ENCODE measurements around the gene AP2B1.

Gene AP2B1

DNA sequence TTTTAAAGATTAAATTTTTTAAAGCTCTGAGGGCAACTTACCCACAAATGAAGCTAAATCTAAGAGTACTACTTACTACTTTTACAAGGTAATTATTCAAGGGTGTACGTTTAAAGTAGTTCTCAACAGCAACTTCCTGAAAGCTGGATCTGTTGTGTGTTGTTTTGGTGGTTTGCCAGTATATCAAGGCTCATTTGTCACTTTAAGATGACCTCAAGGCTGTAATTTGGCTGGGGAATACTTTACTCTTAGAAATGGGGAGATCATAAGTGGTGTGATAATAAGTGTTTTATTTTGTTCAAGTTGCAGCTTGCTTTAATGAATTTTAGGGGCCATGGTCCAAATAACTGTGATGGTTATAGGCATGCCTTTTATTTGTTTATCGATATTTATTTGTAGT is 30.4 kb downstream of the AP2B1 start:
- FAIRE-seq (no peak), DNase-seq (ENCODE audit: extremely low spot score, insufficient read length, low read depth) (no peak)

DNA sequence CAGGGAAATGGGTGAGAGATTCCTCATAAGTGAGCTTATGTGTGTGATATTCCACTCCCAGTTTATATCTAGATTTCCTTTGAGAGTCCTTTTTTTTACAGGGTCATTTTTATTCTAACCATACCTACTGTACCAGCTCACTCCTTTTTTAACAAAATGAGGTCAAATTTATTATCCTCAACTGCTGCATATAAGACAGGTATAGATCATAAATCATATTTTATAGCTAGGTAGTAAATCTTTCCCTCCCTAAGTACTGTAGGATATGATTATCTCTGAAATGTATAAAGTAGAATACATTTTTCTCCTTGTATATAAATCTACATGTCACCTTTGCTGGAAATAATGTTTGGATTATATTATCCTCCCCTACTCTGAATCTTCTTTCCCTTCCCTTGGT is 31.5 kb downstream of the AP2B1 start:
- no peak for DNase-seq (ENCODE audit: extremely low spot score, insufficient read length, low read depth)
- no peak for FAIRE-seq

DNA sequence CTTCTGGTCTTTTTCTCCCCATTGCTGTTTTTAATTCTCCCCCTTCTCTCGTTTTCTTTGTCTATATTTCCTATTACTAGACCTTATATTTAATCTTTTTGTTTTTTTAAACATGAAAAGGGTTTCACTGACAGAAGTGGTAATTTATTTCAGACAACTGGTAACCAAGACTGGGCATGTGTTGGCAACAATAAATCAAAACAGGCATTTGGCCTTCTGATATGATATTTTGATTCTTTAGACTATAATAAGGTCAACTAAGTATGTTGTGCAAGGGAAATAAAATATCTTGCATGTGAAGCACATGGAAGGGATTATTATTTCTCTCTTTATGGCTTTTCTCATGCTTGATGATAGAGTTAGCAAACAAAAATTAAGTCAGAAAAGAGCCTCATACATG is 34.6 kb downstream of the AP2B1 start:
- no peak for FAIRE-seq

DNA sequence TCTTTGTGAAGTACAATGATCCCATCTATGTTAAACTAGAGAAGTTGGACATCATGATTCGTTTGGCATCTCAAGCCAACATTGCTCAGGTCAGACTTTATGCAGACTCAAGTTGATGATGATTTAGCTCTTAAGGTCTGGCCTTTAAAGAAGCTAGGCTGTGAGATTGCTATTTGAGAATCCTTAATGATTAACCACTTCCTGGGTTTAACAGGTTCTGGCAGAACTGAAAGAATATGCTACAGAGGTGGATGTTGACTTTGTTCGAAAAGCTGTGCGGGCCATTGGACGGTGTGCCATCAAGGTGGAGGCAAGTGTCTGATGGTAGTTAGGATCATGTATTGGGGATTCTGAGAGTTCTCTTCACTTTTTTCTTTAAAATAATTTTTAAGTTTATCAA is 40.3 kb downstream of the AP2B1 start:
- DNase-seq (ENCODE audit: extremely low spot score, insufficient read length, low read depth) (no peak), FAIRE-seq (no peak)

More for the DNA sequence above, 34.6 kb downstream of the AP2B1 start:
- DNase-seq (ENCODE audit: extremely low spot score, insufficient read length, low read depth): no peak

DNA sequence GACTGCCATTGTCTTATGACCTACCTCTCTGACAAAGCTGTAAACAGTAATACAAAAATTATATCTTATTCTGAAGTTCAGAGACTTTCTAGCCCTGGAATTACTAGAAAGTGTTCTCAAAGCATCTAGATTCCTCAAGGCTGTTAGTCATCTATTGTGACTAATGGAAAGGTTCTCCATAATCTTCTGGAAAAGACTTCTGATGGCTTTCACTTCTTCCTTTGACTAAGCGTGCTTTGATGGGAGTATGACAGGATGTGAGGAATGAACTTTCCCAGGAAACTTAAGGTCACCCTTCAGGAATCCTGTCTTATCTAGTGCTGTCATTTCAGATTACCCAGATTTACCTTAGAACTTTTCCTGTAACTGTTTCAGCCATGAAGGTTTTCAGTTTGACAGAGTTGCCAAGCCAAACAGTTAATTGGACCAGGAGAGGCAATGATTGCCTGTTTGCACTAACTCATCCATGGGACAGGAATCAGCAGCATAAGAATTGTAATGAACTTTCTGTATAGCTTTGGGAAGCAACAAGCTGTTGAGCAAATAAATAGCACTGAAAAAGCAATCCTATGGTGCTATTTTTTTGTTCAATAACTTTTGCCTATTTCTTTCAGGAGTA is 43.5 kb downstream of the AP2B1 start:
- DNase-seq (ENCODE audit: extremely low spot score, insufficient read length, low read depth) (no peak), FAIRE-seq (no peak)

DNA sequence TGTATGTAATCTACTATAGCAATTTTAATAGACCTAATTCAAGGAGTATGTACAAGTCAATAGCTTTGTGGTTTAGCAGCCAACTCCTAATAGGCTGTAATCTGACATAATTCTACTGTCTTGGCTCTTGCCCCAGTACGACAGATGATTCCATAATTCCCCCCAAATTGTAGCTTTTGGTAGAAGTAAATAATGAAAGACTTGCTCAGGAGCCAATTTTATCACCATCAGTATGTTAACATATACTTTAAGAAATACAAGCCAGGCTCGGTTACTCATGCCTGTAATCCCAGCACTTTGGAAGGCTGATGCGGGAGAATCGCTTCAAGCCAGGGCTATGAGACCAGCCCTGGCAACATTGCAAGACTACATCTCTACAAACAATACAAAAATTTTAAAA is 53.9 kb downstream of the AP2B1 start:
- DNase-seq (ENCODE audit: extremely low spot score, insufficient read length, low read depth) (no peak), FAIRE-seq (no peak)

DNA sequence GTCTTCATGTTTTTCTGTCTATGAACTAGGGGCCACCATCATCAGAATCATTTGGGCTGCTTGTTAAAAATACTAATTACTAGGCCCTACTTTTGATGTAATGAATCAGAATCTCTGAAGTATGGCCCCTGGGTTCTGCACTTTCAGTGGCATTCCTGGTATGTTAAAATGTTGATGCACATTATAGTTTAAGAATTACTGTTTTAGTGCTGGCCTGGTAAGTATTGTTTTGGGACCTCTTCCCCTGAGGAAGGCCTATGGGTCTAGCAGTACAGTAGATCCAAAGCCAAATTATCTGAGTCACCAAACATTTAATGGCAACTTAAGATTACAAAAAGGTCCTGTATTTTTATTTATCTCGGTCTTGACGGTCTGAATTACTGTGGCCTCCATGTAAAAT is 58.8 kb downstream of the AP2B1 start:
- no peak for DNase-seq (ENCODE audit: extremely low spot score, insufficient read length, low read depth)
- no peak for FAIRE-seq

DNA sequence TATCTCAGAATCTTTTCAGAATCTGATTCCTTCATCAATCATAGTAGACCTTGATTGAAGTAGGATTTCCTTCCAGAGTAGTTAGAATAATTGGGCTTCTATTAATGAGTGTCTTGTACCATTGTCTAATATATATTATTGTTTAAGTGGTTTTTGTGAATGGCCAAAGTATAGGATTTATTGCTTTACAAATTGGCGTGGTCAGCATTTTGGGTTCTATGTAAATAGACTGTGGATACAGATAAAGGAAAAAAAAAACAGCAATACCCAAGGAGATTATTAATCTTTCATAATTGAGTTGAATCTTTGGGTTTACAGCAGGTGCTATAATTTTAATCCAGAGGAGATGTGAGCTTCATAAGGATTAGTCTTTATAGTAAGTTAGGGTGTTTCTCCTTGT is 64.3 kb downstream of the AP2B1 start:
- DNase-seq (ENCODE audit: extremely low spot score, insufficient read length, low read depth): no peak
- FAIRE-seq: no peak

DNA sequence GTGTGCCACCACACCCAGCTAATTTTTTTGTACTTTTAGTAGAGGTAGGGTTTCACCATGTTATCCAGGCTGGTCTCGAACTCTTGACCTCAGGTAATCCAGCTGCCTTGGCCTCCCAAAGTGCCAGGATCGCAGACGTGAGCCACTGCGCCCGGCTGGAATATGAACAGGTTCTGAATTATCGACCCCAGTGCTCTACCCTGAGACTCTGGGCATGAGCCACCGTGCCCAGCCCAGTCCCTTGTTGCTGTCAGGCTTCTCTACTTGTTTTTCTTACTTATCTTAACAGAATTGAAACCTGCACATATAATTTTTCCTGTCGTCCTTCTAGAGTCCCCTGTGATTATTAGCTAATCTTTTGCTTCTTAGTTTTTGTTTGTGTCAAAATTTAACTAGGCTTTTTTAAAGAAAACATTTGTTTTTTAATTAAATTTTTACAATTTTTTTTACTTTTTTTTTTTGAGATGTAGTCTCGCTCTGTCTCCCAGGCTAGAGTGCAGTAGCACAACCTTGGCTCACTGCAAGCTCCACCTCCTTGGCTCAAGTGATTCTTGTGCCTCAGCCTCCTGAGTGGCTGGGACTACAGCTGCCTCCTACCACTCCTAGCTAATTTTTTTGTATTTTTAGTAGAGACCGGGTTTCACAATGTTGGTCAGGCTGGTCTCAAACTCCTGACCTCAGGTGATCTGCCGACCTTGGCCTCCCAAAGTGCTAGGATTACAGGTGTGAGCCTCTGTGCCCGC is 66.7 kb downstream of the AP2B1 start:
- no peak for DNase-seq (ENCODE audit: extremely low spot score, insufficient read length, low read depth)
- no peak for FAIRE-seq

DNA sequence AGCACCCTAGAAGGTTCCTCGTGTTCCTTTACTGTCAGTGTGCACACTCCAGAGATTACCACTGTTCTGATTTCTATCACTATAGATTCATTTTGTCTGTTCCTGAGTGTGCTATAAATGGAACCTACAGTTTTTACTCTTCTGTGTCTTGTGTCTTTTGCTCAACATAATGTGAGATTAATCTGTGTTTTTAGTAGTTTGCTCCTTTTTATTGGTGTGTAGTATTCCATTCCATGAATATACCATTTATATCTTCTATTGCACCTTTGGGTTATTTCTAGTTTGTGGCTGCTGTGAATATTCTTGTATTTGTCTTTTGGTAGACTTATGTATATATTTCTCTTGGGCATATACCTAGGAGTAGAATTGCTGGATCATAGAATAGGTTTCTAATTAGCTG is 68.2 kb downstream of the AP2B1 start:
- DNase-seq (ENCODE audit: extremely low spot score, insufficient read length, low read depth) (no peak), FAIRE-seq (no peak)

DNA sequence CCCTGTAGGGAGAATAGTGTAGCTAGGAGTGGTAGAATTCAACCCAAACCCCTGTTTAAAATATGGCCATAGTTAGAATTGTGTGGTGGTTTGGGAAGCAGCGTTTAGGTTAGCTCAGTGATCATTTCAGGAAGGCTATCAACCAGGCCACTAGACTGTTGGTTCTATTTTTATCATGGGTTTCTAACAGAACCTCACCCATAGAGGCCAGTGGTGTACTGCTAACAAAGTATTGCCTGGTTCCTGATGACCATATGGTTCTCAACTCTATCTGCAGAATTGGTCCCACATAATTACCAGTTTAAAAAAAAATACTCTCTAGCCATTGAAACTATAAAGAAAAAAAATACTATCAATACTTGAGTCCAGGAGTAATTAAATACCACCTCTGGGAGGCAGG is 73.8 kb downstream of the AP2B1 start:
- FAIRE-seq: no peak
- DNase-seq (ENCODE audit: extremely low spot score, insufficient read length, low read depth): no peak

DNA sequence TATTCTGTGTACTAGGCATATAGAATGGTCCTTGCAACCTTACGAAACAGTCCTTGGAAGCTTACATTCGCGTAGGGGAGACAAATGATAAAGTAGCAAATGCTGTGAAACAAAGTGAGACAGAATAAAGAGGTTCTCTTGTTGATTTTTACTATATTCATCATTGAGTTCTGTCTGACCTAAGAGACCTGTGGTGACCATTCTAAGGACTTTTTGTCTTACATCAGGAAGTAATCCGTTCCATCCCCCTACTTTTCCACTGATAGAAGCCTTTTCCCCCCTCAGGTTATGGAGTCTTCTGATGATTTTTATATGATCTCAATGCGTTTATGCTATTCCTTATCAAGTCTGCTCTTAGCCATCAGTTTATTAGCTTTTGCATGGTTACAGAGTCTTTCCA is 77.6 kb downstream of the AP2B1 start:
- DNase-seq (ENCODE audit: extremely low spot score, insufficient read length, low read depth) (no peak), FAIRE-seq (no peak)

DNA sequence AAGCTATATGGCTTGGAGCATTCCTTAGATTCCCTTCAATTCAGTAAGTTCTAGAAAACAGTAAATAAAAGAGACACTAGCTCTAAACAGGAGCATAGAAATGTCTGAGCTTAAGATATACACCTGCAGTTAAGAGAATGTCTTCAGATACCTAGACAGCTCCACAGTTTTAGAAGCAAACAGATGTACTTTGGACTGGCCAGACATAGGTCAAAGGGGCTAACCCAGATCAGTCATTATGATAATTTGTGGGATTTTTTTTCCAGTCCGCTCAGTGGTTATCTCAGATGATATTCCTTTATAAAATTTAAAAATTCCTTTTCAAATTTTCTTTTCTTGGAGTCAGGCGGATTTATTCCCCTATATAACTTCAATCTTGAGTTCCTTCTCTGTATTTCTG is 78.5 kb downstream of the AP2B1 start:
- DNase-seq (ENCODE audit: extremely low spot score, insufficient read length, low read depth): no peak
- FAIRE-seq: no peak

DNA sequence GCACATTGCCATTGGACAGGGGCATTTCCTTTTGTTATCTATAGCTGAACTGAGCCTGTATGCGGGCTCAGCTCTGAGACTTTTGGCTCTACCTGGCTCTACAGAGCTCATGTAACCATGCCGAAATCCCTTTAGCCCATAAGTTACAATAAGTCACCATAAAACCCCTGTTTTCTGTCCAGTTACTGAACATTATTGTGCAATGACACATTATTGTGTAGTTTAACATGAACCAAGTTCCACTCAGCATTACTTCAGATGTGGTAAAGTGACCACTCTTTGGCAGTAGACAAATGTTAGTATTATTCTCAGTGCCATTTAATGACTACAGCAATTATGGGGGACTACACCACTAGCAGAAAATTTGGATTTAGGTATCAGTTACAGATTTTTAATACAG is 78.9 kb downstream of the AP2B1 start:
- FAIRE-seq (no peak), DNase-seq (ENCODE audit: extremely low spot score, insufficient read length, low read depth) (no peak)

DNA sequence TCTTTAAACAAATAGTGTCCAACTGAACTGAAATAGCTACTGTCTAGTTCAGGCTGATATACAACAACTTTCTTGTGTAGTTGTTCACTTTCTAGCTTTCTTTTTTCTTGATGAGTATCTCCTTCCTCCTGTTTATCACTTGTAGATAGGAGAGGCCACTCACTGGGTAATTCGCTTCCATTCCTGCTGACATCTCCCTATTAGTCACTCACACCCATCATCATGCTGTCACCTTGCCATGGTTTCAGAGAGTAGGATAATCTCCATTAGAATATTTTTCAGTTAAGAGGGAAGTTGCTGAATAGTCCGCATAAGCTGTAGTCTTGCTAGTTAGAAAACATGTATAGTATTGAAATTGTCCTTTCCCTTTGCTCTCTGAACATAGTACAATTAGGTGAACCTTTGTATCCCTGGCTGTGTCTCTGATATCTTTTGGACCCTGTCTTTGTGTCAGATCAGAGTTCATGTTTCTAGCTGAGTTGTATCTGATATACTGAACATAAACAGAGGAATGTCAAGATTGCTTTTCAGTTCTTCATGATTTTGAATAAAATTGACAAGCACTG is 79.9 kb downstream of the AP2B1 start:
- no peak for FAIRE-seq
- no peak for DNase-seq (ENCODE audit: extremely low spot score, insufficient read length, low read depth)

DNA sequence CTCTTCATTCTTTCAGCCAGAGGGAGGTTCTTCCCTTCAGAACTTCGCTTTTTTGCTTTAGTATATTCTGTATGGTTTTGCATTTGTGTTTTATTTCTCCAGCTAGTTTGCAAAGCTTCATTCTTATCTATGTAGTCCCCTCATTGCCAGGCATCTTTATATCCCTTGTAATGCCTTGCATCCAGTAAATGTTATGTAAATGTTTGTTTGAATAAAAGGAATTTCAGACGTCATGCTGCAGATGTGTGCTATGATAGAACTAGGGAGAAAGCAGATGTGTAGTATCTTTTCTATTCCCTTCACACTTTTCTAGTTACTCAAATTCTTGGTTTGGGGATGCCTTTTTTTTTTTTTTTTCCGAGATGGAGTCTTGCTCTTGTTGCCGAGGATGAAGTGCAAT is 81.7 kb downstream of the AP2B1 start:
- FAIRE-seq (no peak), DNase-seq (ENCODE audit: extremely low spot score, insufficient read length, low read depth) (no peak)

DNA sequence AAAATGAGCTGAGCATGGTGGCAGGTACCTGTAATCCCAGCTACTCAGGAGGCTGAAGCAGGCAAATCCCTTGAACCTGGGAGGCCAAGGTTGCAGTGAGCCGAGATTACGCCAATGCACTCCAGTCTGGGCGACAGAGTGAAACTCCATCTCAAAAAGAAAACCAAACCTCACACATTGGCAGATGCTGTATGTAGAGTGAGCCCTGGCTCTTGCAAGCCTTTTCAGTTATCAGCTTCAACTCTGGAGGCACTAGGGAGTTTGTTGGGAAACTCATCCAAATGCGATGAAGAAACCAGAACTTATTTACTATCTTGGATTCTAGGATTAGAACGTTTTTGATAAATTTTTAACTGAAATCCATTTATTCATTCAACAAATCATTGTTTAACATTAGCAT is 87.4 kb downstream of the AP2B1 start:
- no peak for FAIRE-seq
- no peak for DNase-seq (ENCODE audit: extremely low spot score, insufficient read length, low read depth)

DNA sequence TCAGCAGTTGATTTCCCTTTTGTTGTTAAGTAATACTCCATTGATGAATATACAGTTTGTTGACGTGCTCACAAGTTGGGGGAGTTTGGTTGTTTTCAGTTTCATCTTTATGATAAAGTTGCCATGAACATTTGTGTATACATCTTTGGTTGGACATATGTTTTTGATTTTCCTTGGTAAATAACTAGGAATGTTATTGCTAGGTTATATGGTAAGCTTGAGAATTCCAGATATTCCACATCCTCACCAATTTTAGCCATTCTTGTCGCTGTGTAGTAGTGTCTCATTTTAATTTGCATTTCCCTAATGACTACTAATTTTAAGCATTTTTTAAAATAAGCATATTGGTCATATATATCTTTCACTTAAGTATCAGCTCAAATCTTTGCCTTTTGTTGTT is 89.3 kb downstream of the AP2B1 start:
- no peak for DNase-seq (ENCODE audit: extremely low spot score, insufficient read length, low read depth)
- no peak for FAIRE-seq

DNA sequence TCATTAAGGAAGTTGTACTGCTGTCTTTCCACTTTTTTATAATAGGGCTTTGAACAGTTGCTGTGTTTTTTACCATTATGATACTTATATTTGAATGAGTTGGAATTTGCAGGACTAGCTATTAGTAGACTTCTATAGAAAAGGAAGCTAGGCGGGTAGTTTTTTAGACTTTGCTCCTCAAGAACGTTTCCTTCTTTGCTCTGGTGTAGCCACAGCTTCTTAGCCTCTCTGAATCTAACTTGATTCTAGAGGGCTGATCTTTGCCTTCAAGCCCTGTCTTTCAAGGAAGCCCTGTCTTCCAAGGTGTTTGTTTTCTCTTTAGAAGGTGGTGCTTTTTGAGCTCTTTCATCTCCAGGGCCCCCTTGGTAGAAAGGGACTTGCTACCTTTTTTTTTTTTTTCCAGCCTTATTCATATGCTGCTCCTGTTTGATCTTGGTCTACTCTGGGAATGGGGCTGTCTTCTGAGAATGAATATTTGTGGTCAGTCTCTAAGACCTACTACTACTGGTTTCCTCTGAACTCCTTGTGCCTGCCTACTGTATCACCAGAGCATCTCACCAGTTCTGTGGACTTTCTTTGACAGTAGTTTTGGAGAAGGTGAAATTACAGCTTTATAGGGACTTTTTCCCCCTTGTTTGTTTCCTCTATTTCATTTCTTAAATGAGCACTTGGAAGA is 92.0 kb downstream of the AP2B1 start:
- FAIRE-seq (no peak), DNase-seq (ENCODE audit: extremely low spot score, insufficient read length, low read depth) (no peak)

DNA sequence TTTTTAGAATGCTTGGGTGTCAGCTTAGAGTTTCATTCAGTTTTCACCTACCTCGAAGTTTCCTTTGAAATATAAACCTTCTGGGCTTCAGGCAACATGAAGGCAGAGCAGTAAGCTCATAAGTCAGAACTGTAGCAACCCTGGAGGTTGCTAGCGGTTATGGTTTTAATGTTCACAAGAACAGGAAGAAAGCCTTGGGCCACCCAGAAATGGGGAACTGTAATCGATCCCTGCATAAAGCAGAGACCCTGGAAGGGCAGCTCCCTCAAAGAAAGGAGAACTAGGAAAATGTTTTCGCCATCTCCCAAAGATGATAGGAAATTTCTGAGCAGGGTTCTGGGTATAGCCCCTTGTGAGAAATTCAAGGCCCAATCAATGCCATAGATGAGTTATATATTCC is 96.5 kb downstream of the AP2B1 start:
- FAIRE-seq: no peak
- no peak for DNase-seq (ENCODE audit: extremely low spot score, insufficient read length, low read depth)

DNA sequence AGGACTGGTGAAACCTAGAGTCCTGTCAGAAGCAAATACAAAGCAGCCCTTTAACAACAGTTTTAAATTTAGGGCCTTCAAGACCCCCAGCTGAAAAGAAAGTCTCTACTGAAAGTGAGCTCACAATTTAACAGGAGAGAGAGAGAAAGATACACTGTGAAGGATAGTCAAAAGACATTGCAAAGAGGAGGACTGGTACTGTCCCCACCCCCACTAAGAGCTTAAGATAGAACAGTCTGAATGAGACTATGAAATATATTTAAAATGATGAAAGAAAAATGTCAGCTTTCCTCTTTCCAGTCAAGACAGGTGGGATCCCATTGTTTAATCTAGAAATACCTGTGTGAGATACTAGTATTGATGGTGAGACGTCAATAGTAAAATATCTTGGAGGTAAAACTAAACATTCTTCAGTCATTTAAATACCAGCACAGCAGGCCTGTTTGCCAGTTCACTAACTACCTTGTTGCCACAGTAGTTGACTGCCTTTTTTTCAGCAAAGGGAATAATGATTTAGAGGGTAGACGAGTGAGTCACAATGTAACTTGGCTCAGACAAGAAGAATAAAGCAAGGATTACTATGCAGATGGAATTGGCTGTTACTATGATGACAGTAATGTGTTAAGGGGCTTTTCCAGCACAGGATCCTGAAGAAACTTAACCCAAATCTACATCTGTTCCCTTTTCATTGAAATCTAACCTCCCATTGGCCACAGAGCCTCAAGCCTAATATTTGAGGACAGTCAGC is 97.1 kb downstream of the AP2B1 start:
- FAIRE-seq (no peak), DNase-seq (ENCODE audit: extremely low spot score, insufficient read length, low read depth) (no peak)
